HepG2 (cell line): Measurements from ENCODE around the gene PGRMC2. TPM values are rescaled to one million over a fixed set of nuclear protein-coding genes. Genes with fewer than 3 reads are reported as not detected.
A peak's percentile ranks its signal among the peaks of the same experiment; 100 is the strongest.

ENCODE experiments used
- ARNTL ChIP-seq: sonication (generic); formaldehyde crosslinking; IDR thresholded peaks from 2 replicates; pipeline ENCODE4 v1.4.0; 2020; ENCODE audit warnings: mild to moderate bottlenecking, missing genetic modification reagents
- E2F1 ChIP-seq: sonication (generic); formaldehyde crosslinking; IDR thresholded peaks from 2 replicates; pipeline ENCODE4 v1.5.0; 2020; ENCODE audit warnings: missing genetic modification reagents
- GFI1 ChIP-seq: sonication (generic); formaldehyde crosslinking; IDR thresholded peaks from 2 replicates; pipeline ENCODE4 v1.5.0; 2020; ENCODE audit warnings: missing genetic modification reagents, mild to moderate bottlenecking, borderline replicate concordance
- HCFC1 ChIP-seq: fragments of 150-350 bp; IDR thresholded peaks from 2 replicates; pipeline ENCODE4 v1.6.1; 2014; ENCODE audit warnings: low read depth, low read length
- HMG20A ChIP-seq: IDR thresholded peaks from 2 replicates; pipeline ENCODE4 v1.6.1; 2016; ENCODE audit warnings: borderline replicate concordance
- MEIS1 ChIP-seq: sonication (generic); formaldehyde crosslinking; IDR thresholded peaks from 2 replicates; pipeline ENCODE4 v1.9.0; 2021; ENCODE audit warnings: mild to moderate bottlenecking, missing genetic modification reagents, moderate library complexity, borderline replicate concordance
- RXRA ChIP-seq: sonication (generic); formaldehyde crosslinking; IDR thresholded peaks from 2 replicates; pipeline ENCODE4 v1.5.1; 2020; ENCODE audit warnings: missing genetic modification reagents
- TEAD2 ChIP-seq: sonication (generic); formaldehyde crosslinking; IDR thresholded peaks from 2 replicates; pipeline ENCODE4 v1.9.0; 2021; ENCODE audit warnings: missing genetic modification reagents
- TFAP4 ChIP-seq: sonication (generic); IDR thresholded peaks from 2 replicates; pipeline ENCODE4 v1.6.1; 2016; ENCODE audit warnings: low read depth, borderline replicate concordance
- THAP11 ChIP-seq: IDR thresholded peaks from 2 replicates; pipeline ENCODE4 v1.6.1; 2016; ENCODE audit warnings: missing biosample characterization, missing genetic modification reagents
- TSC22D2 ChIP-seq: sonication (generic); formaldehyde crosslinking; IDR thresholded peaks from 2 replicates; pipeline ENCODE4 v1.5.1; 2020; ENCODE audit warnings: missing genetic modification reagents, mild to moderate bottlenecking, borderline replicate concordance
- ZKSCAN8 ChIP-seq: IDR thresholded peaks from 2 replicates; pipeline ENCODE4 v1.6.1; 2016; ENCODE audit warnings: borderline replicate concordance, missing genetic modification reagents, missing compliant biosample characterization
- ZNF232 ChIP-seq: sonication (generic); formaldehyde crosslinking; IDR thresholded peaks from 2 replicates; pipeline ENCODE4 v1.4.0; 2020; ENCODE audit warnings: missing genetic modification reagents, borderline replicate concordance
- ZNF280D ChIP-seq: sonication (generic); formaldehyde crosslinking; IDR thresholded peaks from 2 replicates; pipeline ENCODE4 v1.5.1; 2020; ENCODE audit warnings: mild to moderate bottlenecking, missing genetic modification reagents
- ZNF512B ChIP-seq: sonication (generic); formaldehyde crosslinking; IDR thresholded peaks from 2 replicates; pipeline ENCODE4 v1.5.1; 2020; ENCODE audit warnings: missing genetic modification reagents, mild to moderate bottlenecking, borderline replicate concordance
- ZNF597 ChIP-seq: sonication (generic); formaldehyde crosslinking; IDR thresholded peaks from 2 replicates; pipeline ENCODE4 v1.5.0; 2020; ENCODE audit warnings: missing genetic modification reagents
- ZNF7 ChIP-seq: IDR thresholded peaks from 2 replicates; pipeline ENCODE4 v1.6.1; 2016; ENCODE audit warnings: missing biosample characterization, missing genetic modification reagents
- polyA plus RNA-seq, 8 experiments: library from polyadenylated mRNA; depleted of rRNA in 3 of 8; stranded (reverse) in 7 of 8; unstranded in 1 of 8; fragments of >200 nt; fragmentation: Illumina TruSeq in 4 of 8; extraction: Trizol in 4 of 8; gene quantifications; 2 replicates each; pipeline versions ENCODE4 v1.2.1 to v1.2.3, GENCODE V29; 2011 to 2016; ENCODE audit warnings: low read depth in 4 of 8, missing spikeins in 1 of 8, mixed read lengths in 1 of 8; ENCODE audit not compliant: insufficient read depth in 1 of 8
- total RNA-seq, 5 experiments: library from RNA; depleted of rRNA; stranded (reverse); fragments of >200 nt; fragmentation: Illumina TruSeq; extraction: Trizol; gene quantifications; 2 replicates each; pipeline ENCODE4 v1.2.3, GENCODE V29; 2016; ENCODE audit warnings: low read depth in 1 of 5

The PGRMC2 gene
- total and polyA plus RNA-seq, 2 of the 13 experiments (the other 11 are each of a cell fraction or from before 2014, with no cell fraction given), result 16.0 to 19.8 TPM

GRCh38 chr4:128287871-128288688 is 467 bp upstream of the PGRMC2 start (continued):
- TF ChIP-seq E2F1 (CRISPR knock-in tag) (peak; percentile 93), ARNTL (CRISPR knock-in tag) (peak; percentile 98), ZNF7 (CRISPR knock-in tag) (peak; percentile 58; the same call in 1 of the 2 replicates), HCFC1 (0 out of 2 replicates have a peak, but pooled peaks have one; percentile 1), THAP11 (CRISPR knock-in tag) (peak; percentile 86), TFAP4 (peak; percentile 62; the same call in 1 of the 2 replicates), ZNF280D (CRISPR knock-in tag) (peak; percentile 83), RXRA (peak; percentile 92), MEIS1 (CRISPR knock-in tag) (peak; percentile 72; the same call in 1 of the 2 replicates), TEAD2 (CRISPR knock-in tag) (peak; percentile 89; the same call in 1 of the 2 replicates), ZNF597 (CRISPR knock-in tag) (no peak), ZKSCAN8 (CRISPR knock-in tag) (peak; percentile 71; the same call in 1 of the 2 replicates), GFI1 (no peak; the same call in none of the 2 replicates), ZNF512B (CRISPR knock-in tag) (peak; percentile 87; the same call in 1 of the 2 replicates), ZNF232 (peak; percentile 95), HMG20A (CRISPR knock-in tag) (peak; percentile 68; the same call in 1 of the 2 replicates), TSC22D2 (CRISPR knock-in tag) (peak; percentile 99)
